ENCODE data around the gene ERCC2.

ERCC2 gene

DNA sequence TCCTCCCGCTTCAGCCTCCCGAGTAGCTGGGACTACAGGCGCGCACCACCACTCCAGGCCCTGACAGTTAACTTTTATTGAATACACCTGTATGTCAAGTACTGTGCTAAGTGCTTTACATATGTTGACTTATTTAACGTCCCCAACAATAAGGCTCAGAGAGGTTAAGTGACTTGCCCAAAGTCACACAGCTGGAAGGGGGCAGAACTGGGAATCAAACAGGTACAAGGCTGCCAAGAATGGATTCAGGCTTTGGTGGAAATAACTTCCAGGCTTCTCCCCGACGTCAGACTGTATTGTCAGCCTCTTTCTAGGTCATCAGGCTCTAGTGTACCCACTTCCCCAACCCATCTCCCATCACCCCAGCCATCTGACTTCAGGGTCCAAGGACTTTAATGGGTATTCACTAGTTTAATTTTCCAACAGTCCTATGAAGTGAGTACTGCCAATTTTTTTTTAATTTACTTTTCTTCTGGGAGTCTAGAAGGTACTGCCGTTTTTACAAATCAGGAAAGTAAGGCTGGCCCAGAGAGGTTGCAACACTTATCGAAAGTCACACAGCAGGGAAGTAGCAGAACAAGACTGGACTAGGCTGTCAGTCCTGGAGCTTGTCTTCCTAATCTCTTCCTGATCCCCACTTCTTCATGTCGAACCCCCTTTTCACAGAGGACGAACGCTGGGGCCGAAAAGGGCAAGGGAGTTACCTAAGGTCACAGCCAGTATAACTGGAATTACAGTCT lies 42.8 kb downstream of the ERCC2 start:
- no peak for TF ChIP-seq NFIC (IDR thresholded peaks at IDR 0.05)
- TF ChIP-seq, protein P1, sequence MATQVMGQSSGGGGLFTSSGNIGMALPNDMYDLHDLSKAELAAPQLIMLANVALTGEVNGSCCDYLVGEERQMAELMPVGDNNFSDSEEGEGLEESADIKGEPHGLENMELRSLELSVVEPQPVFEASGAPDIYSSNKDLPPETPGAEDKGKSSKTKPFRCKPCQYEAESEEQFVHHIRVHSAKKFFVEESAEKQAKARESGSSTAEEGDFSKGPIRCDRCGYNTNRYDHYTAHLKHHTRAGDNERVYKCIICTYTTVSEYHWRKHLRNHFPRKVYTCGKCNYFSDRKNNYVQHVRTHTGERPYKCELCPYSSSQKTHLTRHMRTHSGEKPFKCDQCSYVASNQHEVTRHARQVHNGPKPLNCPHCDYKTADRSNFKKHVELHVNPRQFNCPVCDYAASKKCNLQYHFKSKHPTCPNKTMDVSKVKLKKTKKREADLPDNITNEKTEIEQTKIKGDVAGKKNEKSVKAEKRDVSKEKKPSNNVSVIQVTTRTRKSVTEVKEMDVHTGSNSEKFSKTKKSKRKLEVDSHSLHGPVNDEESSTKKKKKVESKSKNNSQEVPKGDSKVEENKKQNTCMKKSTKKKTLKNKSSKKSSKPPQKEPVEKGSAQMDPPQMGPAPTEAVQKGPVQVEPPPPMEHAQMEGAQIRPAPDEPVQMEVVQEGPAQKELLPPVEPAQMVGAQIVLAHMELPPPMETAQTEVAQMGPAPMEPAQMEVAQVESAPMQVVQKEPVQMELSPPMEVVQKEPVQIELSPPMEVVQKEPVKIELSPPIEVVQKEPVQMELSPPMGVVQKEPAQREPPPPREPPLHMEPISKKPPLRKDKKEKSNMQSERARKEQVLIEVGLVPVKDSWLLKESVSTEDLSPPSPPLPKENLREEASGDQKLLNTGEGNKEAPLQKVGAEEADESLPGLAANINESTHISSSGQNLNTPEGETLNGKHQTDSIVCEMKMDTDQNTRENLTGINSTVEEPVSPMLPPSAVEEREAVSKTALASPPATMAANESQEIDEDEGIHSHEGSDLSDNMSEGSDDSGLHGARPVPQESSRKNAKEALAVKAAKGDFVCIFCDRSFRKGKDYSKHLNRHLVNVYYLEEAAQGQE (IDR thresholded peaks at IDR 0.05; ENCODE audit: low read depth), result no peak
- TF ChIP-seq YY1 (IDR thresholded peaks at IDR 0.05; ENCODE audit: low read depth), result no peak
- no peak for TF ChIP-seq FOXM1 (IDR thresholded peaks at IDR 0.05; ENCODE audit: borderline replicate concordance, low read depth)
- TF ChIP-seq TAF1 (IDR thresholded peaks at IDR 0.05; ENCODE audit: low read depth), result no peak

DNA sequence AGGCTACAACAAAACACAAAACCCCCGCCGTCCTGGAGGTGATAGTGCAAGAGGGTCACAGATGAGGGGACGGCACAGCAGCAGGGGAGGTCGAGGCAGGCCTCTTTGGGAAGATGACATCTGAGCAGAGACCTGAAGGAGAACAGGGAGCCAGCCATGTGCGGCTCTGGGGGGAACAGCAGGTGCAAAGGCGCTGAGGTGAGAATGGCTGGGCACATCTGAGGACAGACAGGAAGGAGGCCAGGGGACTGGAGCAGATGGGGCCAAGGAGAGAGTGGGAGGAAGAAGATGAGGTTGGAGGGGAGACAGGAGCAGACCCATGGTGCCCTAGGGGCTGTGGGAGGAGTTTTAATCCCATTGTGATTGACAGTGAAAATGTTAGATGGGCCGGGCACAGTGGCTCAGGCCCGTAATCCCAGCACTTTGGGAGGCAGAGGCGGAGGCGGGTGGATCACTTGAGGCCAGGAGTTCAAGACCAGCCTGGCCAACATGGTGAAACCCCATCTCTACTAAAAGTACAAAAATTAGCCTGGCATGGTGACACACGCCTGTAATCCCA lies 45.9 kb downstream of the ERCC2 start:
- TF ChIP-seq, protein P2, sequence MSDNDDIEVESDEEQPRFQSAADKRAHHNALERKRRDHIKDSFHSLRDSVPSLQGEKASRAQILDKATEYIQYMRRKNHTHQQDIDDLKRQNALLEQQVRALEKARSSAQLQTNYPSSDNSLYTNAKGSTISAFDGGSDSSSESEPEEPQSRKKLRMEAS (IDR thresholded peaks at IDR 0.05), result no peak
- TF ChIP-seq TEAD4 (IDR thresholded peaks at IDR 0.05) (no peak), YY1 (IDR thresholded peaks at IDR 0.05; ENCODE audit: low read depth) (no peak), CEBPB (IDR thresholded peaks at IDR 0.05) (no peak), TCF12 (IDR thresholded peaks at IDR 0.05; ENCODE audit: low read depth) (no peak), RAD21 (IDR thresholded peaks at IDR 0.05; ENCODE audit: low read depth) (no peak), TAF1 (IDR thresholded peaks at IDR 0.05; ENCODE audit: low read depth) (no peak), NFIC (IDR thresholded peaks at IDR 0.05) (no peak), CREB1 (IDR thresholded peaks at IDR 0.05; ENCODE audit: low read depth) (no peak), FOXM1 (IDR thresholded peaks at IDR 0.05; ENCODE audit: borderline replicate concordance, low read depth) (no peak), EP300 (IDR thresholded peaks at IDR 0.05; ENCODE audit: borderline replicate concordance) (no peak), ZBTB7A (IDR thresholded peaks at IDR 0.05; ENCODE audit: low read depth) (no peak), EGR1 (IDR thresholded peaks at IDR 0.05) (no peak)
- TF ChIP-seq, protein P3, sequence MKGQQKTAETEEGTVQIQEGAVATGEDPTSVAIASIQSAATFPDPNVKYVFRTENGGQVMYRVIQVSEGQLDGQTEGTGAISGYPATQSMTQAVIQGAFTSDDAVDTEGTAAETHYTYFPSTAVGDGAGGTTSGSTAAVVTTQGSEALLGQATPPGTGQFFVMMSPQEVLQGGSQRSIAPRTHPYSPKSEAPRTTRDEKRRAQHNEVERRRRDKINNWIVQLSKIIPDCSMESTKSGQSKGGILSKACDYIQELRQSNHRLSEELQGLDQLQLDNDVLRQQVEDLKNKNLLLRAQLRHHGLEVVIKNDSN (IDR thresholded peaks at IDR 0.05), result no peak
- TF ChIP-seq, protein P1 (IDR thresholded peaks at IDR 0.05; ENCODE audit: low read depth), result no peak

DNA sequence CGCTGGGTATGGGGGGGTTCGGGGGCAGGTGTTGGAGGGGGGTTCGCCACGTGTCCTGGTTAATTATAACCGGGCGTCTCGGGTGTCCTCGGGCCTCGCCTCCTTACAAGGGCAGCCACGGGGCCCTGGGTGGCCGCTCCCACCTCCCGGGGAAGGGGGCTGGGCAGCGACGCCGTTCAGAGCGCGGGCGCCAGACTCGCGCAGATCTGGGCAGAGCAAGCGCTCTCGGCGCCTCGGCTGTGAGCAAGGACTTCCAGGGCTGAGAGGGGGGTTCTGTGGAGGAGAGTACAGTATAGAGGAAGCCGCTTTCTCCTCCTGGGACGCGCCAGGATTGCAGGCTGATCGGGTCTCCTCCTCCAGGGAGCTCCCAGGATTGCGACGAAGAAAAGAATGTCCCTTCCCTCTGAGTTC lies 46.7 kb downstream of the ERCC2 start:
- TF ChIP-seq TAF1 (IDR thresholded peaks at IDR 0.05; ENCODE audit: low read depth) (no peak), CEBPB (IDR thresholded peaks at IDR 0.05) (no peak), TEAD4 (IDR thresholded peaks at IDR 0.05) (no peak), YY1 (IDR thresholded peaks at IDR 0.05; ENCODE audit: low read depth) (no peak), RAD21 (IDR thresholded peaks at IDR 0.05; ENCODE audit: low read depth) (no peak), TCF12 (IDR thresholded peaks at IDR 0.05; ENCODE audit: low read depth) (no peak), EP300 (IDR thresholded peaks at IDR 0.05; ENCODE audit: borderline replicate concordance) (no peak), EGR1 (IDR thresholded peaks at IDR 0.05) (no peak), ZBTB7A (IDR thresholded peaks at IDR 0.05; ENCODE audit: low read depth) (no peak), FOXM1 (IDR thresholded peaks at IDR 0.05; ENCODE audit: borderline replicate concordance, low read depth) (no peak)
- TF ChIP-seq, protein P3 (IDR thresholded peaks at IDR 0.05), result no peak
- TF ChIP-seq, protein P1 (IDR thresholded peaks at IDR 0.05; ENCODE audit: low read depth), result no peak
- TF ChIP-seq, protein P2 (IDR thresholded peaks at IDR 0.05), result no peak

DNA sequence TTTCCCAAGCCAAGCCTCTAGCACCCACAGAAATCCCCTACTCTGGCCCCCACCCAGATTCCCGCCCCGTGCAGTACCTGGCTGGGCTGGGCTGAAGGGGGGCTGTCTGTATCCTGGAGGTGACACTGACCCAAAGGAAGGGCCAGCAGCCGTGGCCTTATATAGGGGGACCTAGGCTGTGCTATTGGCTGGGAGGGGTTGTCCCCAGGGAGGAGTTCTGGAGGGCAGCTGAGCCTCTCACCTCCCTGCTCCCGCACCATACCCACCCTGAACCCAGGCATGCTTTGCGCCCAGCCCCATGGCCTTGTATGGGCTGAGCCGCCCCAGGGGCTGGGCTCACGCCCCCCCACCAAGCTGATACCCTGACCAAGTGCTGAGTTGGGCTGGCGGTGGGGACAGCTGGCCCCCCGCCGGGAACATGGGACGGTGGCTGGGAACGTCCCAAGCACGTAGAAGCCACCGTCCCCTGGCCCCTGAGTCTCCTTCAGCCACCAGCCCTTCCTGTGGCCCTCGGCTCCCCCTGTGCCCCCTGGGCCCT lies 47.6 kb downstream of the ERCC2 start, which contains the start of gene CKM:
CKM (minus strand) TSS at position 132 of the 538 bp plus-strand sequence. CDS start 3,162 bp downstream, outside the sequence.
- TF ChIP-seq CREB1 (IDR thresholded peaks at IDR 0.05; ENCODE audit: low read depth), result no peak
- TF ChIP-seq, protein P2 (IDR thresholded peaks at IDR 0.05), result no peak
- TF ChIP-seq CEBPB (IDR thresholded peaks at IDR 0.05), result no peak
- no peak for TF ChIP-seq EP300 (IDR thresholded peaks at IDR 0.05; ENCODE audit: borderline replicate concordance)
- TF ChIP-seq TEAD4 (IDR thresholded peaks at IDR 0.05), result no peak
- TF ChIP-seq YY1 (IDR thresholded peaks at IDR 0.05; ENCODE audit: low read depth), result no peak
- TF ChIP-seq NFIC (IDR thresholded peaks at IDR 0.05), result no peak
- TF ChIP-seq, protein P1 (IDR thresholded peaks at IDR 0.05; ENCODE audit: low read depth), result no peak
- no peak for TF ChIP-seq EGR1 (IDR thresholded peaks at IDR 0.05)
- no peak for TF ChIP-seq RAD21 (IDR thresholded peaks at IDR 0.05; ENCODE audit: low read depth)
- TF ChIP-seq FOXM1 (IDR thresholded peaks at IDR 0.05; ENCODE audit: borderline replicate concordance, low read depth), result no peak
- no peak for TF ChIP-seq TCF12 (IDR thresholded peaks at IDR 0.05; ENCODE audit: low read depth)
- TF ChIP-seq, protein P3 (IDR thresholded peaks at IDR 0.05), result no peak
- no peak for TF ChIP-seq TAF1 (IDR thresholded peaks at IDR 0.05; ENCODE audit: low read depth)
- no peak for TF ChIP-seq ZBTB7A (IDR thresholded peaks at IDR 0.05; ENCODE audit: low read depth)
